HepG2 (cell line): Measurements from ENCODE around the gene NDST1. TPM values are rescaled to one million over a fixed set of nuclear protein-coding genes. Genes with fewer than 3 reads are reported as not detected.

Source experiments
- CHD4 ChIP-seq: fragments of 200-600 bp; sonication (generic); IDR thresholded peaks from 2 replicates; pipeline ENCODE4 v1.7.0; 2017; ENCODE audit warnings: mild to moderate bottlenecking, low read length, borderline replicate concordance
- ELK4 ChIP-seq: sonication (generic); formaldehyde crosslinking; IDR thresholded peaks from 2 replicates; pipeline ENCODE4 v1.9.0; 2021; ENCODE audit warnings: missing genetic modification reagents, borderline replicate concordance
- KIAA2018 ChIP-seq: sonication (generic); formaldehyde crosslinking; IDR thresholded peaks from 2 replicates; pipeline ENCODE4 v1.5.0; 2020; ENCODE audit warnings: mild to moderate bottlenecking, missing genetic modification reagents, borderline replicate concordance
- PAF1 ChIP-seq: IDR thresholded peaks from 2 replicates; pipeline ENCODE4 v1.6.1; 2016; ENCODE audit warnings: missing genetic modification reagents, missing compliant biosample characterization
- RBM22 ChIP-seq: fragments of 200-400 bp; formaldehyde crosslinking; optimal IDR thresholded peaks from 2 replicates; pipeline ENCODE3; 2017; ENCODE audit warnings: mild to moderate bottlenecking, low read length, moderate library complexity
- SMC3 ChIP-seq: IDR thresholded peaks from 2 replicates; pipeline ENCODE4 v1.6.1; 2011; ENCODE audit warnings: low read length, improper control_type of control experiment
- SOX6 ChIP-seq, 2 experiments: fragments of 450-650 bp in 1 of 2; sonication (generic) in 1 of 2; formaldehyde crosslinking in 1 of 2; IDR thresholded peaks; 2 replicates each; pipeline versions ENCODE4 v1.4.0 to v1.6.1; 2017 to 2020; ENCODE audit warnings: antibody characterized with exemption in 1 of 2, mild to moderate bottlenecking in 1 of 2, missing genetic modification reagents in 1 of 2
- SPEN ChIP-seq: sonication (generic); formaldehyde crosslinking; IDR thresholded peaks from 2 replicates; pipeline ENCODE4 v1.5.1; 2020; ENCODE audit warnings: low read depth, mild to moderate bottlenecking, missing genetic modification reagents
- ZFX ChIP-seq: sonication (generic); formaldehyde crosslinking; IDR thresholded peaks from 2 replicates; pipeline ENCODE4 v1.4.0; 2020; ENCODE audit warnings: mild to moderate bottlenecking, low read depth, missing genetic modification reagents, moderate library complexity
- ZNF142 ChIP-seq: sonication (generic); formaldehyde crosslinking; IDR thresholded peaks from 2 replicates; pipeline ENCODE4 v1.4.0; 2020; ENCODE audit warnings: missing genetic modification reagents
- ZNF256 ChIP-seq: sonication (generic); formaldehyde crosslinking; conservative IDR thresholded peaks from 2 replicates; pipeline ENCODE4 v1.4.0; 2020; ENCODE audit warnings: missing genetic modification reagents
- ZNF335 ChIP-seq: sonication (generic); formaldehyde crosslinking; IDR thresholded peaks from 2 replicates; pipeline ENCODE4 v1.4.0; 2020; ENCODE audit warnings: missing genetic modification reagents
- ZNF430 ChIP-seq: sonication (generic); formaldehyde crosslinking; IDR thresholded peaks from 2 replicates; pipeline ENCODE4 v1.9.0; 2021; ENCODE audit warnings: mild to moderate bottlenecking, missing genetic modification reagents
- polyA plus RNA-seq, 8 experiments: library from polyadenylated mRNA; depleted of rRNA in 3 of 8; stranded (reverse) in 7 of 8; unstranded in 1 of 8; fragments of >200 nt; fragmentation: Illumina TruSeq in 4 of 8; extraction: Trizol in 4 of 8; gene quantifications; 2 replicates each; pipeline versions ENCODE4 v1.2.1 to v1.2.3, GENCODE V29; 2011 to 2016; ENCODE audit warnings: low read depth in 4 of 8, missing spikeins in 1 of 8, mixed read lengths in 1 of 8; ENCODE audit not compliant: insufficient read depth in 1 of 8
- total RNA-seq, 5 experiments: library from RNA; depleted of rRNA; stranded (reverse); fragments of >200 nt; fragmentation: Illumina TruSeq; extraction: Trizol; gene quantifications; 2 replicates each; pipeline ENCODE4 v1.2.3, GENCODE V29; 2016; ENCODE audit warnings: low read depth in 1 of 5

Gene NDST1
- total and polyA plus RNA-seq, 2 of the 13 experiments (the other 11 are each of a cell fraction or from before 2014, with no cell fraction given): 23.8 to 26.2 TPM

- no peak for TF ChIP-seq KIAA2018 (CRISPR knock-in tag)
- no peak for TF ChIP-seq ELK4 (CRISPR knock-in tag)
- no peak for TF ChIP-seq ZNF430
- peak; percentile 77 for TF ChIP-seq ZFX (CRISPR knock-in tag)
- TF ChIP-seq RBM22: no peak
- TF ChIP-seq CHD4: peak; percentile 95; the same call in 1 of the 2 replicates
- TF ChIP-seq ZNF142 (CRISPR knock-in tag): peak; percentile 90
- TF ChIP-seq SOX6 (IDR thresholded peaks at IDR 0.05): no peak
- TF ChIP-seq SOX6 (CRISPR knock-in tag; IDR thresholded peaks at IDR 0.05): peak; percentile 36; the same call in 1 of the 2 replicates
- 0 out of 2 replicates have a peak, but pooled peaks have one; percentile 22 for TF ChIP-seq SPEN (CRISPR knock-in tag)
- no peak for TF ChIP-seq PAF1 (CRISPR knock-in tag)
- no peak for TF ChIP-seq ZNF256
- no peak for TF ChIP-seq ZNF335 (CRISPR knock-in tag)
- TF ChIP-seq SMC3: peak; percentile 63; the same call in 1 of the 2 replicates
Observed at GRCh38 chr5:150487199-150488061, 20.5 kb upstream of the NDST1 start (continued).
